ENCODE results near the gene DDX6.

Gene DDX6

DNA sequence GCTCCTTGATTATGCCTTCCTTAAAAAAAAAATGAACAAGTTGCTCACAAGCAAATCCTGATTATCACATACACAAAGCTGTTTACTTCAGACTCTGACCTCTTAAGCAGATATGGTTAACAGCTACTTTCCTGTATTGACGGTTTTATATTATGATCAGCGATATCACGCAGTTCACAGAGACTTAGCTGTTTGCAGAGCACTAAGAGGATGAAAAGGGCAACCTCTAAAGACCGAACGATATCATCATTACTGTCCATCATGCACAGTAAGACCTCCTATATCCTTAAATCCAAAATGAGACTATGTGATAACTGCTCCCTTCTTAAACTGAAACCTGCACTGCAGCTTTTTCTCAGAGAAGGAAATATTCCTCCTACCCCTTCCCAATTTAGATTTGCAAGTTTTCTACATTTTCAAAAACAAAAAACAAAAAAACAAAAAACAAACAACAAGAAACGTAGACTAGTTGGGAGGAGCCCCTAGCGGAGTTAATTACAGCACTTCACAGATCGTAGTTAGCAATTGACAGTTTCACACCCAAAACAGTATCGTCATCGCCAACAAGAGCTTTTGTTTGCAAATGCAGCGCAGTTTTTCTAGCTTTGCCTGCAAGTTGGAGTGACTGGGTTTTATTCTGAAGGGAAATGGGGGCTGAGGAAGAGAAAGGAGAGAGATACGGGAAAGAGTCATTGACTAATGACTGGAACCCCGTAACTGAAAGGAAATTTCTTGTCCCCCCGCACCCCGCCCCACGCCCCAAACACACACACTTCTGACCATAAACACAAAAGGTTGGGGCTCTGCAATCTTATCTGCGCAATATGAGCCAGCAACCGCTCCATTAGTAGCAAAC is 1.2 kb downstream of the DDX6 start:
- TF ChIP-seq, protein P1, sequence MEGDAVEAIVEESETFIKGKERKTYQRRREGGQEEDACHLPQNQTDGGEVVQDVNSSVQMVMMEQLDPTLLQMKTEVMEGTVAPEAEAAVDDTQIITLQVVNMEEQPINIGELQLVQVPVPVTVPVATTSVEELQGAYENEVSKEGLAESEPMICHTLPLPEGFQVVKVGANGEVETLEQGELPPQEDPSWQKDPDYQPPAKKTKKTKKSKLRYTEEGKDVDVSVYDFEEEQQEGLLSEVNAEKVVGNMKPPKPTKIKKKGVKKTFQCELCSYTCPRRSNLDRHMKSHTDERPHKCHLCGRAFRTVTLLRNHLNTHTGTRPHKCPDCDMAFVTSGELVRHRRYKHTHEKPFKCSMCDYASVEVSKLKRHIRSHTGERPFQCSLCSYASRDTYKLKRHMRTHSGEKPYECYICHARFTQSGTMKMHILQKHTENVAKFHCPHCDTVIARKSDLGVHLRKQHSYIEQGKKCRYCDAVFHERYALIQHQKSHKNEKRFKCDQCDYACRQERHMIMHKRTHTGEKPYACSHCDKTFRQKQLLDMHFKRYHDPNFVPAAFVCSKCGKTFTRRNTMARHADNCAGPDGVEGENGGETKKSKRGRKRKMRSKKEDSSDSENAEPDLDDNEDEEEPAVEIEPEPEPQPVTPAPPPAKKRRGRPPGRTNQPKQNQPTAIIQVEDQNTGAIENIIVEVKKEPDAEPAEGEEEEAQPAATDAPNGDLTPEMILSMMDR (IDR thresholded peaks at IDR 0.05; ENCODE audit: insufficient read depth, low read length, poor library complexity, severe bottlenecking): no peak
- no peak for TF ChIP-seq EZH2phosphoT487 (conservative IDR thresholded peaks at IDR 0.05; ENCODE audit: low read length)
- no peaks in the 10 kb centered on the region for H3K27me3 ChIP-seq (ENCODE audit: low read length)
- H3K9ac ChIP-seq (ENCODE audit: low read length): peak overlapping the region; percentile 99
- peaks cover 60% of the 10 kb centered on the region for H3K79me2 ChIP-seq (ENCODE audit: insufficient read depth, low read length)
- H3F3A ChIP-seq (ENCODE audit: insufficient read depth): peaks cover 42% of the 10 kb centered on the region
- H3K9me3 ChIP-seq (ENCODE audit: insufficient read depth, low read length): no peaks in the 10 kb centered on the region
- H3K9me2 ChIP-seq (replicated peaks; ENCODE audit: insufficient read depth, low read length): no peaks in the 10 kb centered on the region
- H3K4me3 ChIP-seq (ENCODE audit: insufficient read depth, low read length, poor library complexity, severe bottlenecking): peak overlapping the region; percentile 76
- peaks cover 22% of the 10 kb centered on the region for H4K20me1 ChIP-seq (ENCODE audit: low read depth, low read length)
- no peak overlapping the region for H2AFZ ChIP-seq (ENCODE audit: low read depth, low read length, severe bottlenecking)
- peaks cover 13% of the 10 kb centered on the region for H3K36me3 ChIP-seq (ENCODE audit: low read length)
- H3K4me2 ChIP-seq (ENCODE audit: low read depth, low read length, poor library complexity, severe bottlenecking): peak overlapping the region; percentile 73
- peak overlapping the region; percentile 93 for H3K27ac ChIP-seq (ENCODE audit: low read depth, low read length)

DNA sequence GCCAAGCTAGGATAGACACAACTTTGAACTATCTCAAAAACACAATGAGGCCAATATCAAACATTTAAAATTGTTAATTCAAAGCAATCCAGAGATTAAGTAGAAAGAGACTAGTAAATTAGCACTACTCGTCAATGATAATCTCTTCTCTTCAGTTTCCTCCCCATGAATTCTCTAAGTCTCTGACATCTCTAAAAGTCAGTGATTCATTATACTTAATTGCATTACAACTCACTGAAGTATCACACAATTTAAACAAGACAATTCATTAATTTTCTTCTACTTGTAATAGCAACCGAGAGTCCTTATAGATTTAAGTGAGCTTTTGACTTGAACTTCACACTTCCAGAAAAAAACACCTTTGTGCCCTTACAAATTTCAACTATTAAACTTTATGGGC is 4.3 kb downstream of the DDX6 start:
- no peak for TF ChIP-seq EZH2phosphoT487 (conservative IDR thresholded peaks at IDR 0.05; ENCODE audit: low read length)
- TF ChIP-seq, protein P1 (IDR thresholded peaks at IDR 0.05; ENCODE audit: insufficient read depth, low read length, poor library complexity, severe bottlenecking): no peak
- peak overlapping the region; percentile 17; the same call in 1 of the 2 replicates for H3K9ac ChIP-seq (ENCODE audit: low read length)
- no peak overlapping the region for H2AFZ ChIP-seq (ENCODE audit: low read depth, low read length, severe bottlenecking)
- H3K4me2 ChIP-seq (ENCODE audit: low read depth, low read length, poor library complexity, severe bottlenecking): peak overlapping the region; percentile 73
- H3K9me3 ChIP-seq (ENCODE audit: insufficient read depth, low read length): no peaks in the 10 kb centered on the region
- peaks cover 29% of the 10 kb centered on the region for H3F3A ChIP-seq (ENCODE audit: insufficient read depth)
- peaks cover 20% of the 10 kb centered on the region for H3K36me3 ChIP-seq (ENCODE audit: low read length)
- H3K27ac ChIP-seq (ENCODE audit: low read depth, low read length): peak overlapping the region; percentile 16; the same call in 1 of the 2 replicates
- H3K4me3 ChIP-seq (ENCODE audit: insufficient read depth, low read length, poor library complexity, severe bottlenecking): no peak overlapping the region
- peaks cover 91% of the 10 kb centered on the region for H3K79me2 ChIP-seq (ENCODE audit: insufficient read depth, low read length)
- peaks cover 29% of the 10 kb centered on the region for H4K20me1 ChIP-seq (ENCODE audit: low read depth, low read length)
- H3K27me3 ChIP-seq (ENCODE audit: low read length): no peaks in the 10 kb centered on the region
- no peaks in the 10 kb centered on the region for H3K9me2 ChIP-seq (replicated peaks; ENCODE audit: insufficient read depth, low read length)

DNA sequence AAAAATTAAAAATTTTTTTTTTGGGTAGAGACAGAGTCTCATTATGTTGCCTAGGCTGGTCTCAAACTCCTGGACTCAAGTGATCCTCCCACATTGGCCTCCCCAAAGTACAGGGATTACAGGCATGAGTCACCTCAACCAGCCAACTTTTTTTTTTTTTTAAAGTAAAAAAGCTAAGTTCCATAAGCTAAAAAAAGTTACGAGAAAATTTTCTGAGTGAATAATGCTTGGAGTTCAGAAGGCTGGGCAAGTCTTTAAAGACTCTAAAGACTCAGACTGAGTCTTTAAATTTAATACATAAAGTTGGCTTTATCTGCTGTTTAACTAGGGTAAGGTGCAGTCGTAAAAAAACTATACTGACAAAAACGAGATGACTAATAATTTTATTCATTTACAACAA is 5.6 kb downstream of the DDX6 start:
- peaks cover 23% of the 10 kb centered on the region; the same call in 1 of the 2 replicates for H3F3A ChIP-seq (ENCODE audit: insufficient read depth)
- no peak overlapping the region for H3K9ac ChIP-seq (ENCODE audit: low read length)
- TF ChIP-seq EZH2phosphoT487 (conservative IDR thresholded peaks at IDR 0.05; ENCODE audit: low read length): no peak
- H3K27me3 ChIP-seq (ENCODE audit: low read length): no peaks in the 10 kb centered on the region
- no peak overlapping the region for H2AFZ ChIP-seq (ENCODE audit: low read depth, low read length, severe bottlenecking)
- peak overlapping the region; percentile 16; the same call in 1 of the 2 replicates for H3K27ac ChIP-seq (ENCODE audit: low read depth, low read length)
- peak overlapping the region; percentile 73 for H3K4me2 ChIP-seq (ENCODE audit: low read depth, low read length, poor library complexity, severe bottlenecking)
- no peak overlapping the region for H3K4me3 ChIP-seq (ENCODE audit: insufficient read depth, low read length, poor library complexity, severe bottlenecking)
- H3K36me3 ChIP-seq (ENCODE audit: low read length): peaks cover 30% of the 10 kb centered on the region
- no peaks in the 10 kb centered on the region for H3K9me3 ChIP-seq (ENCODE audit: insufficient read depth, low read length)
- H3K9me2 ChIP-seq (replicated peaks; ENCODE audit: insufficient read depth, low read length): no peaks in the 10 kb centered on the region
- peaks cover 29% of the 10 kb centered on the region for H4K20me1 ChIP-seq (ENCODE audit: low read depth, low read length)
- H3K79me2 ChIP-seq (ENCODE audit: insufficient read depth, low read length): peaks cover 100% of the 10 kb centered on the region
